HCT116 (cell line): ENCODE measurements around the gene TMED10. TPM values are rescaled to one million over a fixed set of nuclear protein-coding genes. Genes with fewer than 3 reads are reported as not detected.

Experiments
- ATAC-seq: fragments of 200-7000 bp; cut with Tn5 transposase; 2 replicates; pipeline ENCODE4 v1.9.1; 2020; ENCODE audit warnings: mild to moderate bottlenecking, moderate library complexity
- BruUV-seq: library from RNA; stranded (reverse); fragments of 400-500 nt; replicated peaks from 2 replicates; lab custom pipeline; 2021; lab: Mats Ljungman, UMichigan
- CTCF ChIA-PET: fragments of 300-600 bp; sonication (Branson Sonifier 250); formaldehyde crosslinking; loops from one replicate; lab custom pipeline; 2021; ENCODE audit warnings: antibody characterized with exemption; lab: Charles Lee
- POLR2A ChIA-PET: fragments of 300-600, 350-600 bp; sonication (Branson Sonifier 250); formaldehyde crosslinking; loops from one replicate; lab custom pipeline; 2021; ENCODE audit warnings: antibody characterized with exemption; lab: Charles Lee
- RAD21 ChIA-PET, 2 experiments: fragments of 300-600 bp; sonication (Branson Sonifier 250); formaldehyde crosslinking; loops; one replicate each; lab custom pipeline; 2023; ENCODE audit warnings: low total read pairs in 2 of 2; ENCODE audit not compliant: uncharacterized antibody in 2 of 2, unreplicated experiment in 2 of 2, low non-redundant PET in 1 of 2; lab: Charles Lee
- DNase-seq: peaks from one replicate; pipeline ENCODE4 v3.0.0-alpha.2; 2010; ENCODE audit warnings: low read depth, low spot score
- H2AFZ ChIP-seq: fragments of 200-600 bp; shearing (Covaris generic), sonication (generic); 2 replicates; pipeline ENCODE4 v1.6.1; 2017; ENCODE audit warnings: low read depth, mixed run types, mixed read lengths, antibody characterized with exemption, low read length; ENCODE audit not compliant: poor library complexity, severe bottlenecking
- H3K27ac ChIP-seq: 2 replicates; pipeline ENCODE4 v1.5.1; 2012; ENCODE audit warnings: low read depth, low read length
- H3K27me3 ChIP-seq: fragments of 200-600 bp; sonication (generic); 2 replicates; pipeline ENCODE4 v1.6.1; 2016; ENCODE audit warnings: mixed run types, low read length, mixed read lengths; ENCODE audit not compliant: insufficient read depth
- H3K36me3 ChIP-seq, 2 experiments: fragments of 200-500 bp in 1 of 2; fragments of 200-600 bp in 1 of 2; sonication (Bioruptor generic) in 1 of 2; sonication (generic) in 1 of 2; 2 replicates each; pipeline versions ENCODE4 v1.5.1 to v1.6.1; 2014 to 2016; ENCODE audit warnings: low read length in 2 of 2, inconsistent platforms in 1 of 2, mixed read lengths in 1 of 2, mixed run types in 1 of 2; ENCODE audit not compliant: insufficient read depth in 2 of 2, control insufficient read depth in 1 of 2
- H3K4me1 ChIP-seq, 2 experiments: fragments of 200-600 bp in 1 of 2; sonication (generic) in 1 of 2; 2 replicates each; pipeline versions ENCODE4 v1.5.1 to v1.6.1; 2012 to 2017; ENCODE audit warnings: low read length in 2 of 2, inconsistent platforms in 1 of 2, mild to moderate bottlenecking in 1 of 2, mixed read lengths in 1 of 2, mixed run types in 1 of 2, moderate library complexity in 1 of 2; ENCODE audit not compliant: insufficient read depth in 2 of 2, control insufficient read depth in 1 of 2
- H3K4me2 ChIP-seq: fragments of 200-600 bp; sonication (generic); 2 replicates; pipeline ENCODE4 v1.6.1; 2017; ENCODE audit warnings: mixed run types, low read length, mixed read lengths
- H3K4me3 ChIP-seq, 2 experiments: fragments of 200-600 bp in 1 of 2; sonication (generic) in 1 of 2; replicated peaks in 1 of 2; 2 replicates each; pipeline ENCODE4 v1.5.1; 2011 to 2016; ENCODE audit warnings: low read length in 2 of 2, control low read depth in 1 of 2, low read depth in 1 of 2, mild to moderate bottlenecking in 1 of 2, mixed read lengths in 1 of 2, mixed run types in 1 of 2
- H3K79me2 ChIP-seq: fragments of 200-600 bp; sonication (generic); 2 replicates; pipeline ENCODE4 v1.6.1; 2017; ENCODE audit warnings: mild to moderate bottlenecking, mixed run types, low read length, moderate library complexity, mixed read lengths; ENCODE audit not compliant: insufficient read depth
- H3K9ac ChIP-seq: fragments of 200-600 bp; sonication (generic); 2 replicates; pipeline ENCODE4 v1.6.1; 2016; ENCODE audit warnings: low read length, mixed read lengths
- H3K9me2 ChIP-seq: fragments of 200-600 bp; sonication (generic), shearing (Covaris generic); 2 replicates; pipeline ENCODE4 v1.6.1; 2017; ENCODE audit warnings: mixed run types, mild to moderate bottlenecking, moderate library complexity; ENCODE audit not compliant: insufficient read depth
- H3K9me3 ChIP-seq, 2 experiments: fragments of 200-500 bp in 1 of 2; fragments of 200-600 bp in 1 of 2; sonication (Bioruptor generic) in 1 of 2; sonication (generic) in 1 of 2; 2 replicates each; pipeline ENCODE4 v1.6.1; 2014 to 2017; ENCODE audit warnings: low read length in 2 of 2, mixed read lengths in 2 of 2, inconsistent platforms in 1 of 2, low read depth in 1 of 2, mild to moderate bottlenecking in 1 of 2, mixed run types in 1 of 2, moderate library complexity in 1 of 2; ENCODE audit not compliant: control insufficient read depth in 1 of 2, insufficient read depth in 1 of 2
- H4K20me1 ChIP-seq: fragments of 200-600 bp; sonication (generic), shearing (Covaris generic); 2 replicates; pipeline ENCODE4 v1.6.1; 2017; ENCODE audit warnings: mixed run types, mild to moderate bottlenecking, moderate library complexity; ENCODE audit not compliant: insufficient read depth
- CBX3 ChIP-seq: IDR thresholded peaks from 2 replicates; pipeline ENCODE4 v1.6.1; 2012; ENCODE audit warnings: low read depth
- CEBPB ChIP-seq: IDR thresholded peaks from 2 replicates; pipeline ENCODE4 v1.6.1; 2012; ENCODE audit warnings: low read depth
- CTCF ChIP-seq, 3 experiments: fragments of 200-600 bp in 1 of 3; sonication (generic) in 1 of 3; IDR thresholded peaks in 2 of 3; conservative IDR thresholded peaks in 1 of 3; 2 replicates each; pipeline ENCODE4 v1.5.1; 2012 to 2017; ENCODE audit warnings: low read depth in 2 of 3, low read length in 2 of 3, antibody characterized with exemption in 1 of 3, borderline replicate concordance in 1 of 3, control low read depth in 1 of 3, mild to moderate bottlenecking in 1 of 3, mixed read lengths in 1 of 3, mixed run types in 1 of 3, moderate library complexity in 1 of 3; ENCODE audit not compliant: insufficient read depth in 1 of 3
- EZH2phosphoT487 ChIP-seq: fragments of 200-600 bp; IDR thresholded peaks from 2 replicates; pipeline ENCODE4 v1.6.1; 2018; ENCODE audit warnings: antibody characterized with exemption, borderline replicate concordance
- JUND ChIP-seq: IDR thresholded peaks from 2 replicates; pipeline ENCODE4 v1.6.1; 2012
- ZBTB33 ChIP-seq: IDR thresholded peaks from 2 replicates; pipeline ENCODE4 v1.6.1; 2011; ENCODE audit warnings: mild to moderate bottlenecking, low read length, moderate library complexity; ENCODE audit not compliant: insufficient replicate concordance; ENCODE audit errors: extremely low read depth
- ZNF274 ChIP-seq: fragments of 200-500 bp; sonication (Bioruptor generic); IDR thresholded peaks from 2 replicates; pipeline ENCODE4 v1.6.1; 2014; ENCODE audit warnings: mild to moderate bottlenecking, low read depth, low read length, inconsistent platforms
- intact Hi-C: fragments of 100-400 bp; cut with micrococcal nuclease; formaldehyde crosslinking; loops from 2 replicates; pipeline ENCODE4 v1.10.0; 2022
- total RNA-seq: library from RNA; stranded (reverse); gene quantifications from one replicate; pipeline ENCODE4 v1.2.1, GENCODE V29; 2021; ENCODE audit not compliant: unreplicated experiment

The TMED10 gene
- total RNA-seq, 1 experiment from 2014 or later, result 303 TPM

- no peak for TF ChIP-seq ZBTB33
- no peak for TF ChIP-seq CTCF (IDR thresholded peaks at IDR 0.05 in 2 of 3, conservative IDR thresholded peaks at IDR 0.05 in 1 of 3; ENCODE audit: borderline replicate concordance in 1 of 3, insufficient read depth in 1 of 3, low read depth in 2 of 3, low read length in 2 of 3)
- TF ChIP-seq CBX3, result no peak
- no peak for TF ChIP-seq CEBPB
- no peak for TF ChIP-seq JUND
Observed at GRCh38 chr14:75098212-75098611, 78.2 kb downstream of the TMED10 start (continued).

GRCh38 chr14:75096959-75097358 lies 79.5 kb downstream of the TMED10 start:
- TF ChIP-seq CTCF (IDR thresholded peaks at IDR 0.05 in 2 of 3, conservative IDR thresholded peaks at IDR 0.05 in 1 of 3; ENCODE audit: borderline replicate concordance in 1 of 3, insufficient read depth in 1 of 3, low read depth in 2 of 3, low read length in 2 of 3) (no peak), ZNF274 (no peak), EZH2phosphoT487 (no peak)
- no peak overlapping the region for H3K4me3 ChIP-seq
- ATAC-seq (no peak), DNase-seq (no peak)
- H3K27ac ChIP-seq, result no peak overlapping the region
- H3K27me3 ChIP-seq, result no peaks in the 10 kb centered on the region
- CTCF ChIA-PET, result no interaction called here
- H3K9me2 ChIP-seq, result no peaks in the 10 kb centered on the region
- no peaks in the 10 kb centered on the region for H4K20me1 ChIP-seq
- peaks cover 31 to 53% of the 10 kb centered on the region in 2 experiments for H3K36me3 ChIP-seq
- intact Hi-C loops, result no loop called here
- RAD21 ChIA-PET, result no interaction called here
- POLR2A ChIA-PET, result no interaction called here
- no peak overlapping the region for H2AFZ ChIP-seq
- no peaks in the 10 kb centered on the region for H3K4me1 ChIP-seq
- H3K79me2 ChIP-seq, result no peaks in the 10 kb centered on the region
- H3K4me2 ChIP-seq, result no peak overlapping the region
- no peak overlapping the region for H3K9ac ChIP-seq
- no TSS peak for BruUV-seq
- no peaks in the 10 kb centered on the region for H3K9me3 ChIP-seq
